Ectodermal cell (in vitro differentiated cells): ENCODE data around the gene TTC39B.

Experiments
- H3K27ac ChIP-seq: 2 replicates; pipeline ENCODE4 v1.7.0; 2013; ENCODE audit warnings: mild to moderate bottlenecking, low read depth, low read length; ENCODE audit not compliant: insufficient read depth, poor library complexity, severe bottlenecking
- H3K27me3 ChIP-seq: 2 replicates; pipeline ENCODE4 v1.7.0; 2013; ENCODE audit warnings: mild to moderate bottlenecking, low read length; ENCODE audit not compliant: insufficient read depth, control insufficient read depth, poor library complexity, severe bottlenecking
- H3K36me3 ChIP-seq: one replicate; pipeline ENCODE4 v1.7.0; 2013; ENCODE audit warnings: low read length; ENCODE audit not compliant: control insufficient read depth, insufficient read depth
- H3K4me1 ChIP-seq: one replicate; pipeline ENCODE4 v1.7.0; 2013; ENCODE audit warnings: low read length; ENCODE audit not compliant: control insufficient read depth, insufficient read depth
- H3K4me3 ChIP-seq: 2 replicates; pipeline ENCODE4 v1.7.0; 2013; ENCODE audit warnings: low read depth, low read length, control low read depth; ENCODE audit not compliant: insufficient read depth
- H3K9me3 ChIP-seq: 2 replicates; pipeline ENCODE4 v1.7.0; 2013; ENCODE audit warnings: mild to moderate bottlenecking, low read length, moderate library complexity; ENCODE audit not compliant: control insufficient read depth
- WGBS, 2 experiments: methylation state at CpG; one replicate each; pipeline ENCODE4 v1.1.7; 2013; ENCODE audit warnings: missing lambda C conversion rate in 2 of 2; 5-methylcytosine and 5-hydroxymethylcytosine counted together

TTC39B gene

DNA sequence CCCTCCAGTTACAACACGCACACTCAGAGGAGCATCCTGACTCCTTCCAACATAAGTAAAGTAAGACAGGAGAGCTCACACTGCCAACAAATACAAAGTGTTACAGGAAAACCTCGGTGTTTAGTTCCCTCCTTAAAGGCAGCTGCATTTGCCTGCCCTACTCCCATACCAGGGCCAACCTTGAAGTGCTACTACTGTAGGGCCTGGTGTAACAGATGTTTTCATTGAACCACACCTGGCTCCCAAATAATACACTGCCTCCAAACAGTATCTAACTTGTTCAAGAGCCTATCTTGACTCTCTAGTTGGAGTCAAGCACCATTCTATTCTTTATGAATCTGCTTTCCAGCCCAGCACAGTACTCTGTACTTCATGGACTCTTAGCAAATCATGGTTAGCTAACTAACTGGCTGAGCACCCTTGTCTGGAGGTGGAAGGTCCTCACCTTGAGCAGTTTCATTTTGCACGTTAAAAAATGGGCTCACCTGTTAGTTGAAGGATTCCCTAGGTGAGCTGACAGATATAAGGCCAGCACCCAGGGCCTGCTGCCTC lies 34.6 kb downstream of the TTC39B start:
- Histone ChIP-seq H3K36me3 (no peaks in the 10 kb centered on the region), H3K27ac (no peak overlapping the region), H3K4me1 (no peaks in the 10 kb centered on the region), H3K9me3 (no peaks in the 10 kb centered on the region), H3K27me3 (no peaks in the 10 kb centered on the region), H3K4me3 (no peak overlapping the region)
- 76 to 82% methylated on average over 3 of the region's 3 CpGs for WGBS, 2 experiments

DNA sequence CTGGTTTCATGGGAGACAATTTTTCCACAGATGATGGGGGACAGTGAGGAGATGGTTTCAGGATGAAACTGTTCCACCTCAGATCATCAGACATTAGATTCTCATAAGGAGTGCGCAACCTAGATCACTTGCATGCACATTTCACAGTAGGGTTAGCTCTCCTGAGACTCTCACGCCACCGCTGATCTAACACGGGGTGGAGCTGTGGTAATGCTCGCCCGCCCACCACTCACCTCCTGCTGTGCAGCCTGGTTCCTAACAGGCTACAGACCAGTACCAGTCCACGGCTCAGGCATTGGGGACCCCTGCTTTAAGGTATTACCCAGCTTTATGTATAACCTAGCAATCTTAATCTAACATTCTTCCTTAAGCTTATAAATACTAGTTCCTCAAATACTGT lies 35.6 kb downstream of the TTC39B start:
- H3K4me1 ChIP-seq, result no peaks in the 10 kb centered on the region
- WGBS, 2 experiments, result 91 to 93% methylated on average over 7 of the region's 7 CpGs
- no peaks in the 10 kb centered on the region for H3K36me3 ChIP-seq

DNA sequence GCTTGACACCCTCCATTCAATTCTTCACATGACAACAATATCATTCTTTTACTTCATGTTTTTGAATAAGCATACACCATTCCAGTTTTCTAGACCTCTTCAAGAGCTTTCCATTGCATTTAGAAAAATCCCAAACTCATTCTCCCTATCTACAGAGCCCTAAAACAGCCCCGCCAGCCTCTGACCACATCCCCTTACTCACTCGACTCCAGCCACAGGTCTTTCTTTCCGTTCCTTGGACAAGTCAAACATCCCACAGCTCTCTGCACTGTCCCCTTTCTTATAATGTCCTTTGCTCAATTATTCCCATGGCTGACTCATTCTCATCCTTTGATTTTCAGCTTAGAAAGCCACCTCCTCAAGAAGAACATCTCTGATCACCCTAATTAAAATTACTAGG lies 38.2 kb downstream of the TTC39B start:
- 91 to 92% methylated on average over 3 of the region's 3 CpGs for WGBS, 2 experiments
- H3K27ac ChIP-seq, result no peak overlapping the region

More for the DNA sequence above, 35.6 kb downstream of the TTC39B start:
- H3K9me3 ChIP-seq, result no peaks in the 10 kb centered on the region
- H3K27me3 ChIP-seq, result no peaks in the 10 kb centered on the region
- no peak overlapping the region for H3K27ac ChIP-seq
- no peak overlapping the region for H3K4me3 ChIP-seq

DNA sequence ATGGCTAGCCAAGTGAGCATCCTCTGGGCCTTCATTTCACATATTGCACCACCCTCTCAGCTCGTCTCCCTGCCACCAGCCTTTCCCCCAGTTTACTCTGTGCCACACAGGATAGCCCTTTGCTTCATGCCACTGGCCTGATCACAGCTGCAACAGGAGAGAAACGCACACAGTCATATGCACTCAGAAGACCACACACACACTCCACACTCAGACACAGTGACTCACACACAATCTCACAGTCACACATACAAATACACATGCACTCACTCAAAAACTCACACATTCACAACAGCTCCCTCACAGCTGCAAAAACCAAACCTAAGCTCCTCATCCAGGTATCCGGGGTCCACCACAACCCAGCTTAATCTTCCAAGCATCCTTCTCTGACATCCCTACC lies 38.7 kb downstream of the TTC39B start:
- Histone ChIP-seq H3K4me1 (no peaks in the 10 kb centered on the region), H3K27ac (no peak overlapping the region)
- 87 to 91% methylated on average over 3 of the region's 3 CpGs for WGBS, 2 experiments

More for the DNA sequence above, 38.2 kb downstream of the TTC39B start:
- Histone ChIP-seq H3K27me3 (no peaks in the 10 kb centered on the region), H3K36me3 (no peaks in the 10 kb centered on the region), H3K4me3 (no peak overlapping the region), H3K9me3 (no peaks in the 10 kb centered on the region), H3K4me1 (no peaks in the 10 kb centered on the region)

DNA sequence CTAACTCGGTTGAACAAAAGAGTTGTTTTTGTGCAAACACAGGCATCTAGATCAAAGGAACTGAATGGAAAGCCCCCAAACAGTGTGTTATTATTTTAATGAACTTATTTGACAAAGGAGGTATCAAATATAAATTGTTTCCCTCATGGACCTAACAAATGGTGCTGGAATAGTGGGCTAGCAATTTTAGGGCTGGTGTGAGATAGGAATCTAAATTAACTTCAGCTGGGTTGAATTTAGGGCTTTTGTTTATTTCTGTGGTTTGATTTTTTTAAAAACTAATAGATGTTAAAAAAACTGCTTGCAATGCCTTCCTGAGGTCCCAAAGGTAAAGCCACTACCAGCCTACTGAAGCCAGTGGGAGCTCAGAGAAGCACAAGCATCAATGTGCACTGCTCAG lies 42.1 kb downstream of the TTC39B start:
- Histone ChIP-seq H3K27ac (no peak overlapping the region), H3K4me1 (no peaks in the 10 kb centered on the region), H3K36me3 (no peaks in the 10 kb centered on the region), H3K9me3 (no peaks in the 10 kb centered on the region), H3K4me3 (no peak overlapping the region), H3K27me3 (no peaks in the 10 kb centered on the region)
- WGBS, 2 experiments, result 100% methylated on average over 1 of the region's 1 CpG

More for the DNA sequence above, 38.7 kb downstream of the TTC39B start:
- Histone ChIP-seq H3K9me3 (no peaks in the 10 kb centered on the region), H3K27me3 (no peaks in the 10 kb centered on the region), H3K36me3 (no peaks in the 10 kb centered on the region), H3K4me3 (no peak overlapping the region)

DNA sequence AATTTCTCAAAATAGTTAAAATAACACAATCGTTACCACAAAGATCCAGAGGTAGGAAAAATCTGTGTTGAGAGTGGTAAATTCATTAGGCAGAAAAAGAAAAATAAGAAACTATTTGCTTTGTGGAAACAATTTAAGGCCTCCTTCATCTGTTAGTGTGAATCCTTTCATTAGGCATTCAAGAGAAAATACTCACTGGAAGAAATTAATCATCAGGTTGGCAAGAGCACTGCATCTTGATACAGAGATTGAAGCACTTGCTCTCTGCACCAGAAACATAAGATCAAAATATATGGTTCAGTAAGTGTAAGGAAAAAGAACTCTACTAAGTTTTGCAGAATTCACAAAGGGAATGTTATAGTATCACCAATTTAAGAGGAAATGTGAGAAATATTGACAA lies 44.4 kb downstream of the TTC39B start:
- Histone ChIP-seq H3K36me3 (no peaks in the 10 kb centered on the region), H3K27me3 (no peaks in the 10 kb centered on the region), H3K9me3 (no peaks in the 10 kb centered on the region), H3K4me1 (no peaks in the 10 kb centered on the region), H3K27ac (no peak overlapping the region), H3K4me3 (no peak overlapping the region)
- WGBS, 2 experiments, result no CpG with 5 or more reads among the region's 1 CpG

DNA sequence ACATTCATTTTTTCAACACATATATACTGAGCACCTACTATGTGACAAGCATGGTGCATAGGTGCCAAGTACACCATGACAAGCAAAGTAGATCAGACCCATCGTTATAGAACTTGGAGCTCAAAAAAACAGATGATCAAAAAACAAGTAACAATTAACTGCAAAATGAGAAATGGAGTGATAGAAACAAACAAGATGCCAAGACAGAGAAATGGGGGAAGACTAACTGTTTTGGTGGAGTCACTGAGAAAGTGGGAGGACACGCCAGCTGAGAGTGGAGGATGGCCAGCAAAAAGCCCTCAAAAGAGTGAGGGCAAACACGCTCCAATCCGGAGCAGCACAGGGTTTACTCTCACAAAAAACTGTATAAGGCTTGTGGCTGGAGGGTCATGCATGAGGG lies 50.6 kb downstream of the TTC39B start:
- no peaks in the 10 kb centered on the region for H3K9me3 ChIP-seq
- no peaks in the 10 kb centered on the region for H3K4me1 ChIP-seq
- WGBS, 2 experiments, result 95 to 98% methylated on average over 4 of the region's 4 CpGs
- H3K36me3 ChIP-seq, result no peaks in the 10 kb centered on the region
- no peaks in the 10 kb centered on the region for H3K27me3 ChIP-seq
- no peak overlapping the region for H3K27ac ChIP-seq
- H3K4me3 ChIP-seq, result no peak overlapping the region

DNA sequence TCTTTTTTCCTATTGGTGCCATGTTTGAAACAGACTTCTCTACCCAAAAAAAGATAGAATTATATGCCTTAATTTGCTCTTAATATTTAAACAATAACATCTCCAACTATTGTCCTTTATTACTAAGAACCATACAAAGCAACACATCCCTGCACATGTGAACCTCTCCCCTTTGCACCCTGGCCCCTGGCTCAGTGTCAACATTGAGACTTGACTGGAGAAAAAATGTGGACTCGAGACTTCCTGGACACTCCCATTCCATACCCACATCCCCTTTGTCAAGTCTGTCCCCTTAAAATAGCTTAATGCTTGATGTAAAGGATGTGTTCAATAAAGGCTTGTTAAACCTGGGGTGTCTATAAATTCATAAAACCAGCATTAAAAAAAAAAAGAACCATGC lies 53.2 kb downstream of the TTC39B start:
- H3K9me3 ChIP-seq, result no peaks in the 10 kb centered on the region
- H3K27me3 ChIP-seq, result no peaks in the 10 kb centered on the region
- WGBS, 2 experiments, result 83 to 100% methylated on average over 1 of the region's 1 CpG
- H3K27ac ChIP-seq, result no peak overlapping the region
- H3K4me1 ChIP-seq, result peaks cover 10% of the 10 kb centered on the region
- H3K4me3 ChIP-seq, result no peak overlapping the region
- no peaks in the 10 kb centered on the region for H3K36me3 ChIP-seq

DNA sequence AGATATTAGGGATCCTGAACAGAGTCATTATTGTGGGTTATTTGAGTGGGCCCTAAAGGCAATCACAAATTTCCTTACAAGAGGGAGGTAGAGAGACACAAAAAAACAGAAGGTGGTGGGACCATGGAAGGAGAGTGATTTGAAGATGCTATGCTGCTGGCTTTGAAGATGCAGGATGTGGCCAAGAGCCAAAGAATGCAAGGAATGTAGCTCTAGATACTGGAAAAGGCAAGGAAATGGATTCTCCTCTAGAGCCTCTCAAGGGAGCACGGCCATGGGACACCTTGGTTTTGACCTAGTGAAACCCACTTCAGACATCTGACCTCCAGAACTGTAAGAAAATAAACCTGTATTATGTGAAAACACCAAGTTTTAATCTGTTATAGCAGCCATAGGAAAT lies 53.8 kb downstream of the TTC39B start:
- 93 to 94% methylated on average over 1 of the region's 1 CpG for WGBS, 2 experiments
- H3K4me3 ChIP-seq, result no peak overlapping the region
- no peak overlapping the region for H3K27ac ChIP-seq
- H3K27me3 ChIP-seq, result no peaks in the 10 kb centered on the region
- no peaks in the 10 kb centered on the region for H3K36me3 ChIP-seq
- H3K4me1 ChIP-seq, result peaks cover 10% of the 10 kb centered on the region
- no peaks in the 10 kb centered on the region for H3K9me3 ChIP-seq

DNA sequence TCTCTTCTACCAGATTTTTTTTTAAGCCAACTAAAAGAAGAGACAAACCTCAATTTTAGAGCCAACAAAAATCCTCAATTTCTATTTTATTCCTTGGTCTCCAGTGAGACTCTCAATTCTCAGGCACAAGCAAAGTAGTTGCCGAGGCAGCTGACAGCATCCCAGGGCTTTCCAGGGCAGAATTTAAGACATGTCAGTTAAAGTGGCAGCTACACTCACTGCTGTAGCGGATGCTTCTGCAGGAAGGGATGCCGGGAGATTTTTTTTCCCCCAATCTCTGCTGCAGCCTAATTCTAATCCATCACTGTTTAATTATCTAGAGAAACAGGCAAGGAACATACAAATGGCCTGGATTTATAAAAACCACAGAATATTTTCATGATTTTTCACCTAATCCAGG lies 57.0 kb downstream of the TTC39B start:
- Histone ChIP-seq H3K4me3 (no peak overlapping the region), H3K9me3 (no peaks in the 10 kb centered on the region), H3K27me3 (no peaks in the 10 kb centered on the region), H3K36me3 (no peaks in the 10 kb centered on the region), H3K27ac (no peak overlapping the region), H3K4me1 (peaks cover 10% of the 10 kb centered on the region)
- WGBS, 2 experiments, result 45 to 49% methylated on average over 3 of the region's 3 CpGs
